K562 (cell line): ENCODE data around the gene SLC34A1. TPM values are rescaled to one million over a fixed set of nuclear protein-coding genes. Genes with fewer than 3 reads are reported as not detected.

Experiments used
- ATAC-seq: fragments of 200-7000 bp; cut with Tn5 transposase; 3 replicates; pipeline ENCODE4 v1.9.1; 2020; ENCODE audit warnings: moderate library complexity
- BruUV-seq: library from RNA; stranded (reverse); fragments of 400-500 nt; replicated peaks from 2 replicates; lab custom pipeline; 2021; lab: Mats Ljungman, UMichigan
- CTCF ChIA-PET: fragments of 300-600 bp; formaldehyde crosslinking; extraction: SDS; loops from one replicate; lab custom pipeline; 2021; ENCODE audit warnings: low intra/inter-chr PET ratio; lab: Yijun Ruan, JAX
- POLR2A ChIA-PET: fragments of 300-600, 350-650 bp; sonication (Branson Sonifier 250); formaldehyde crosslinking; extraction: SDS; loops from one replicate; lab custom pipeline; 2021; ENCODE audit warnings: antibody characterized with exemption, inconsistent platforms; lab: Yijun Ruan, JAX
- DNase-seq, 4 experiments: peaks; one replicate each; pipeline versions ENCODE4 v3.0.0 to v3.0.0-alpha.2; 2011 to 2018; ENCODE audit warnings: low spot score in 3 of 4, mixed read lengths in 3 of 4; ENCODE audit errors: extremely low read depth in 1 of 4
- FAIRE-seq: peaks from 2 replicates; lab custom pipeline; 2011; peaks lifted over from hg19 to GRCh38; lab: Jason Lieb, UNC
- H2AFZ ChIP-seq: 2 replicates; pipeline ENCODE4 v1.6.0; 2011; ENCODE audit warnings: low read depth, low read length, control low read depth, inconsistent platforms
- H3K27ac ChIP-seq: fragments of 200-600 bp; 3 replicates; pipeline ENCODE4 v1.8.0; 2011; ENCODE audit warnings: low read depth, mild to moderate bottlenecking, control low read depth, inconsistent platforms, low read length, moderate library complexity, mixed read lengths; ENCODE audit errors: extremely low read depth
- H3K27me3 ChIP-seq, 2 experiments: fragments of 300-600 bp in 1 of 2; 2 replicates in 1 of 2; 3 replicates in 1 of 2; pipeline versions ENCODE4 v1.6.0 to v1.8.0; 2011; ENCODE audit warnings: inconsistent platforms in 2 of 2, low read length in 2 of 2, mild to moderate bottlenecking in 1 of 2, mixed read lengths in 1 of 2, moderate library complexity in 1 of 2; ENCODE audit not compliant: control insufficient read depth in 2 of 2, insufficient read depth in 2 of 2
- H3K36me3 ChIP-seq: fragments of 300-600 bp; 3 replicates; pipeline ENCODE4 v1.8.0; 2011; ENCODE audit warnings: mild to moderate bottlenecking, low read length, inconsistent platforms; ENCODE audit not compliant: control insufficient read depth, insufficient read depth
- H3K4me1 ChIP-seq, 2 experiments: fragments of 200-600 bp in 1 of 2; replicated peaks in 1 of 2; 2 replicates in 1 of 2; 3 replicates in 1 of 2; pipeline versions ENCODE4 v1.5.1 to v1.8.0; 2011; ENCODE audit warnings: inconsistent platforms in 2 of 2, low read length in 2 of 2, mild to moderate bottlenecking in 1 of 2, mixed read lengths in 1 of 2, moderate library complexity in 1 of 2; ENCODE audit not compliant: control insufficient read depth in 2 of 2, insufficient read depth in 2 of 2
- H3K4me2 ChIP-seq: 2 replicates; pipeline ENCODE4 v1.6.1; 2011; ENCODE audit warnings: low read length, control low read depth, inconsistent platforms, mixed read lengths; ENCODE audit not compliant: insufficient read depth
- H3K4me3 ChIP-seq: fragments of 200-600 bp; sonication (generic), shearing (Covaris generic); 2 replicates; pipeline ENCODE4 v1.5.1; 2016; ENCODE audit warnings: control low read depth, inconsistent platforms
- H3K79me2 ChIP-seq: fragments of 200-600 bp; 3 replicates; pipeline ENCODE4 v1.8.0; 2011; ENCODE audit warnings: low read length, inconsistent platforms; ENCODE audit not compliant: control insufficient read depth, insufficient read depth
- H3K9ac ChIP-seq, 2 experiments: 2 replicates each; pipeline versions ENCODE4 v1.6.0 to v1.6.1; 2011; ENCODE audit warnings: low read depth in 2 of 2, low read length in 2 of 2, control low read depth in 1 of 2, inconsistent platforms in 1 of 2, mild to moderate bottlenecking in 1 of 2, mixed read lengths in 1 of 2; ENCODE audit not compliant: insufficient read depth in 1 of 2
- H3K9me1 ChIP-seq: one replicate; pipeline ENCODE4 v1.6.0; 2011; ENCODE audit warnings: inconsistent platforms, mild to moderate bottlenecking, low read length, moderate library complexity; ENCODE audit not compliant: control insufficient read depth, insufficient read depth
- H3K9me3 ChIP-seq: replicated peaks from 2 replicates; pipeline ENCODE4 v1.5.1; 2011; ENCODE audit warnings: low read depth, low read length, inconsistent platforms; ENCODE audit not compliant: control insufficient read depth, insufficient read depth
- H4K20me1 ChIP-seq: replicated peaks from 2 replicates; pipeline ENCODE4 v1.6.1; 2011; ENCODE audit warnings: low read length, inconsistent platforms, mixed read lengths; ENCODE audit not compliant: control insufficient read depth, insufficient read depth
- ARID1B ChIP-seq: fragments of 450-650 bp; IDR thresholded peaks from 2 replicates; pipeline ENCODE4 v1.6.1; 2016; ENCODE audit warnings: antibody characterized with exemption, mild to moderate bottlenecking, inconsistent platforms
- CREM ChIP-seq: IDR thresholded peaks from 2 replicates; pipeline ENCODE4 v1.6.1; 2014; ENCODE audit warnings: antibody characterized with exemption, low read depth
- KHSRP ChIP-seq: fragments of 450-650 bp; IDR thresholded peaks from 2 replicates; pipeline ENCODE4 v1.6.1; 2017
- MYC ChIP-seq, 2 experiments: fragments of 250-450 bp in 1 of 2; sonication (Bioruptor Pico) in 1 of 2; IDR thresholded peaks; 2 replicates each; pipeline versions ENCODE4 v1.5.1 to v1.6.1; 2012 to 2021; ENCODE audit warnings: low read depth in 2 of 2, borderline replicate concordance in 1 of 2, improper control_type of control experiment in 1 of 2, low read length in 1 of 2, mild to moderate bottlenecking in 1 of 2, moderate library complexity in 1 of 2
- RBFOX2 ChIP-seq: fragments of 200-400 bp; formaldehyde crosslinking; IDR thresholded peaks from 2 replicates; pipeline ENCODE4 v1.6.1; 2017; ENCODE audit warnings: low read depth, mild to moderate bottlenecking, low read length, moderate library complexity
- SAFB ChIP-seq: fragments of 200-400 bp; formaldehyde crosslinking; IDR thresholded peaks from 2 replicates; pipeline ENCODE4 v1.6.1; 2017; ENCODE audit warnings: low read depth, low read length, borderline replicate concordance
- ZFX ChIP-seq: sonication (generic); formaldehyde crosslinking; IDR thresholded peaks from 2 replicates; pipeline ENCODE4 v1.8.0; 2022; ENCODE audit warnings: mild to moderate bottlenecking, missing genetic modification reagents, moderate library complexity
- WGBS: fragments of 100-300 bp; shearing (Covaris generic); methylation state at CpG from one replicate; pipeline ENCODE4 v1.1.6; 2016; ENCODE audit warnings: low coverage, mixed read lengths; ENCODE audit not compliant: insufficient coverage; ENCODE audit errors: missing lambda C conversion rate; 5-methylcytosine and 5-hydroxymethylcytosine counted together
- in situ Hi-C: fragments of 300-500 bp; cut with MboI; formaldehyde crosslinking; loops from 4 replicates; pipeline ENCODE4 v1.15.0; 2018; ENCODE audit warnings: inconsistent platforms, mixed read lengths
- intact Hi-C: fragments of 100-400 bp; cut with micrococcal nuclease; formaldehyde crosslinking; loops from 2 replicates; pipeline ENCODE4 v1.14.2; 2022
- polyA plus RNA-seq, 8 experiments: library from polyadenylated mRNA; depleted of rRNA in 4 of 8; stranded (reverse) in 5 of 8; unstranded in 3 of 8; fragments of >200 nt; fragmentation: Nextera tagmentation in 2 of 8; fragmentation: Illumina TruSeq in 1 of 8; extraction: Ambion mirVana in 2 of 8; extraction: Trizol in 1 of 8; gene quantifications; 2 replicates each; pipeline versions ENCODE4 v1.2.1 to v1.2.3, GENCODE V29; 2011 to 2014; ENCODE audit warnings: inconsistent platforms in 1 of 8, missing spikeins in 1 of 8
- total RNA-seq, 7 experiments: library from RNA; depleted of rRNA in 6 of 7; stranded (reverse); fragments of >200 nt in 6 of 7; fragmentation: Illumina TruSeq in 2 of 7; extraction: Trizol in 2 of 7; gene quantifications; 2 replicates each; pipeline versions ENCODE4 v1.2.1 to v1.2.3, GENCODE V29; 2011 to 2021; ENCODE audit warnings: low replicate concordance in 1 of 7
- TF ChIP-seq, protein P1 (sequence below): fragments of 450-650 bp; IDR thresholded peaks from 2 replicates; pipeline ENCODE4 v1.6.1; 2017; ENCODE audit warnings: mild to moderate bottlenecking, moderate library complexity
- TF ChIP-seq, protein P2 (sequence below), 2 experiments: fragments of 450-650 bp; conservative IDR thresholded peaks; 2 replicates each; pipeline ENCODE4 v1.6.1; 2017; ENCODE audit warnings: mild to moderate bottlenecking in 2 of 2, moderate library complexity in 2 of 2
- TF ChIP-seq, protein P3 (sequence below): sonication (generic); formaldehyde crosslinking; IDR thresholded peaks from 2 replicates; pipeline ENCODE4 v1.8.1; 2022; ENCODE audit warnings: missing genetic modification reagents
- TF ChIP-seq, protein P4 (sequence below): fragments of 250-450 bp; sonication (Bioruptor Pico); IDR thresholded peaks from 2 replicates; pipeline ENCODE4 v1.4.0; 2020; ENCODE audit warnings: borderline replicate concordance

SLC34A1 gene
- total and polyA plus RNA-seq, 9 of the 15 experiments (the other 6 are each of a cell fraction or from before 2014, with no cell fraction given): not detected

DNA sequence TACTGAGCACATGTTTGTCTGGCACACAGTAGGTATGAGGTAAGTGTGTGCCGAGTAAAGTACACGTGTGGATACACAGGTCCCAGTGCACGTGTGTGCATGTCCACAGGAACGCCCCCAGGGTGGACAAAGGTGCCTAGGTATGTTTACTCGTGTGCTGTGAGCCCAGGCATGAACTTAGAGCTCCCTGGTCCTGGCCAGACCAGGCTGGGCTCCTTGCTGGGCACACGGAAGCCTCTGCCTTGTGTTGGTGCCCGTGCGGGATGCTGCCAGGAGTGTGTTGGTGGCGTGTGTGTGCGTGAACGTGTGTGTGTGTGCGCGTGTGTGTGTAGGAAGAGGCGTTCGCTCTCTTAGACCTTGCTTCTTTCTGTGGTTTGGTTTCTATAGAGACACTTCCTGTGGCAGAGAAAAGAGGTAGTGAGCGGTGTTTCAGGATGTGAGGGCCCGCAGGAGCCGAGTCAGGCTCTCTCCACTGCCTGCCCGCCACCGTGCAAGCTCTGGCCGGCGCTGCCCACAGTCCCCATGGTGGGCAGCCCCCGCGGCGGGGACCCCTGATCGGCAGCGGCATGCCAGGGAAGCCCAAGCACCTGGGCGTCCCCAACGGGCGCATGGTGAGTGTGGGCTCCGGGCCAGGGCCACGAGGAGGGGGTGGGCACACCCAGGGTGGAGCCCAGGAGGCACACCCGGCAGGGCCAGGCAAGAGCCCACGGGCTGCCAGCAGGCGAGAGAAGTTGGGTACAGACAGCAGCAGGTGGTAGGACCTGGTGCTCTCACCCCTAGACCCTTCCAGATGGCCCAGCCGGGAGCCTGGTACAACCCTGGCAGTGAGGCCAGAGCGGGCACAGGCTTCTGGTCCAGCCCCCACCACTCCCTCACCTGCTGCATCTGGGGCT lies 26.5 kb upstream of the SLC34A1 start, which contains the start of gene RGS14:
Gene RGS14 (plus strand): TSS at position 466 of the 893 bp plus-strand sequence. CDS start 101 bp downstream, at position 567.
- Histone ChIP-seq H2AFZ (peak within 1 kb of the TSS; percentile 92), H3K4me2 (peak within 1 kb of the TSS; percentile 29)
- peak; percentile 71 for FAIRE-seq
- TF ChIP-seq ZFX (CRISPR knock-in tag) (peak; percentile 62), MYC (IDR thresholded peaks at IDR 0.05; ENCODE audit: low read depth, low read length) (0 out of 2 replicates have a peak, but pooled peaks have one; percentile 26), MYC (CRISPR knock-in tag; IDR thresholded peaks at IDR 0.05; ENCODE audit: borderline replicate concordance, low read depth) (no peak), SAFB (no peak), CREM (0 out of 2 replicates have a peak, but pooled peaks have one; percentile 32), ARID1B (peak; percentile 13; the same call in 1 of the 2 replicates), RBFOX2 (peak; percentile 60), KHSRP (no peak)
- TF ChIP-seq, protein P1, sequence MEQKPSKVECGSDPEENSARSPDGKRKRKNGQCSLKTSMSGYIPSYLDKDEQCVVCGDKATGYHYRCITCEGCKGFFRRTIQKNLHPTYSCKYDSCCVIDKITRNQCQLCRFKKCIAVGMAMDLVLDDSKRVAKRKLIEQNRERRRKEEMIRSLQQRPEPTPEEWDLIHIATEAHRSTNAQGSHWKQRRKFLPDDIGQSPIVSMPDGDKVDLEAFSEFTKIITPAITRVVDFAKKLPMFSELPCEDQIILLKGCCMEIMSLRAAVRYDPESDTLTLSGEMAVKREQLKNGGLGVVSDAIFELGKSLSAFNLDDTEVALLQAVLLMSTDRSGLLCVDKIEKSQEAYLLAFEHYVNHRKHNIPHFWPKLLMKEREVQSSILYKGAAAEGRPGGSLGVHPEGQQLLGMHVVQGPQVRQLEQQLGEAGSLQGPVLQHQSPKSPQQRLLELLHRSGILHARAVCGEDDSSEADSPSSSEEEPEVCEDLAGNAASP: no peak
- TF ChIP-seq, protein P2, sequence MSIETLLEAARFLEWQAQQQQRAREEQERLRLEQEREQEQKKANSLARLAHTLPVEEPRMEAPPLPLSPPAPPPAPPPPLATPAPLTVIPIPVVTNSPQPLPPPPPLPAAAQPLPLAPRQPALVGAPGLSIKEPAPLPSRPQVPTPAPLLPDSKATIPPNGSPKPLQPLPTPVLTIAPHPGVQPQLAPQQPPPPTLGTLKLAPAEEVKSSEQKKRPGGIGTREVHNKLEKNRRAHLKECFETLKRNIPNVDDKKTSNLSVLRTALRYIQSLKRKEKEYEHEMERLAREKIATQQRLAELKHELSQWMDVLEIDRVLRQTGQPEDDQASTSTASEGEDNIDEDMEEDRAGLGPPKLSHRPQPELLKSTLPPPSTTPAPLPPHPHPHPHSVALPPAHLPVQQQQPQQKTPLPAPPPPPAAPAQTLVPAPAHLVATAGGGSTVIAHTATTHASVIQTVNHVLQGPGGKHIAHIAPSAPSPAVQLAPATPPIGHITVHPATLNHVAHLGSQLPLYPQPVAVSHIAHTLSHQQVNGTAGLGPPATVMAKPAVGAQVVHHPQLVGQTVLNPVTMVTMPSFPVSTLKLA (conservative IDR thresholded peaks at IDR 0.05): 0 out of 4 replicates have a peak, but pooled peaks of 1 of the 2 experiments have one; percentile 27
- TF ChIP-seq, protein P3, sequence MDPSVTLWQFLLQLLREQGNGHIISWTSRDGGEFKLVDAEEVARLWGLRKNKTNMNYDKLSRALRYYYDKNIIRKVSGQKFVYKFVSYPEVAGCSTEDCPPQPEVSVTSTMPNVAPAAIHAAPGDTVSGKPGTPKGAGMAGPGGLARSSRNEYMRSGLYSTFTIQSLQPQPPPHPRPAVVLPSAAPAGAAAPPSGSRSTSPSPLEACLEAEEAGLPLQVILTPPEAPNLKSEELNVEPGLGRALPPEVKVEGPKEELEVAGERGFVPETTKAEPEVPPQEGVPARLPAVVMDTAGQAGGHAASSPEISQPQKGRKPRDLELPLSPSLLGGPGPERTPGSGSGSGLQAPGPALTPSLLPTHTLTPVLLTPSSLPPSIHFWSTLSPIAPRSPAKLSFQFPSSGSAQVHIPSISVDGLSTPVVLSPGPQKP (CRISPR knock-in tag): no peak
- TF ChIP-seq, protein P4, sequence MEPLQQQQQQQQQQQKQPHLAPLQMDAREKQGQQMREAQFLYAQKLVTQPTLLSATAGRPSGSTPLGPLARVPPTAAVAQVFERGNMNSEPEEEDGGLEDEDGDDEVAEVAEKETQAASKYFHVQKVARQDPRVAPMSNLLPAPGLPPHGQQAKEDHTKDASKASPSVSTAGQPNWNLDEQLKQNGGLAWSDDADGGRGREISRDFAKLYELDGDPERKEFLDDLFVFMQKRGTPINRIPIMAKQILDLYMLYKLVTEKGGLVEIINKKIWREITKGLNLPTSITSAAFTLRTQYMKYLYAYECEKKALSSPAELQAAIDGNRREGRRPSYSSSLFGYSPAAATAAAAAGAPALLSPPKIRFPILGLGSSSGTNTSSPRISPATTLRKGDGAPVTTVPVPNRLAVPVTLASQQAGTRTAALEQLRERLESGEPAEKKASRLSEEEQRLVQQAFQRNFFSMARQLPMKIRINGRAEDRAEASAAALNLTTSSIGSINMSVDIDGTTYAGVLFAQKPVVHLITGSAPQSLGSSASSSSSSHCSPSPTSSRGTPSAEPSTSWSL: no peak

More for the DNA sequence above, 26.5 kb upstream of the SLC34A1 start, which contains the start of gene RGS14:
- intact Hi-C loops: no loop called here
- Histone ChIP-seq H3K27me3 (no peaks in the 10 kb centered on the region), H3K4me3 (peak within 1 kb of the TSS; percentile 16), H3K4me1 (peaks cover 9 to 34% of the 10 kb centered on the region in 2 experiments; a peak in 4 of 5 replicates), H3K9me1 (no peaks in the 10 kb centered on the region), H3K9me3 (0 out of 2 replicates have a peak, but pooled peaks cover 3% of the 10 kb centered on the region), H3K27ac (no peak within 1 kb of the TSS), H3K9ac (peak within 1 kb of the TSS; percentile 10 to 83; a peak in 3 of 4 replicates), H3K36me3 (no peaks in the 10 kb centered on the region), H3K79me2 (no peaks in the 10 kb centered on the region), H4K20me1 (no peaks in the 10 kb centered on the region)
- POLR2A ChIA-PET: interaction anchor here (0.7 kb wide), 2 partner anchors 11 to 83 kb away, joined by 3 read pairs; no protein-coding TSS in a partner anchor
- in situ Hi-C loops: no loop called here
- DNase-seq (peak in 2 of 4 experiments; percentile 38 to 39), ATAC-seq (peak; percentile 62)
- BruUV-seq: no TSS peak
- CTCF ChIA-PET: interaction anchor here (0.6 kb wide), 1 partner anchor 97 kb away, joined by 4 read pairs; no protein-coding TSS in a partner anchor
- WGBS: 26% methylated on average over 33 of the region's 37 CpGs
